ENCODE measurements around the gene PFKM. TPM values are rescaled to one million over a fixed set of nuclear protein-coding genes. Genes with fewer than 3 reads are reported as not detected.

PFKM gene
- total and polyA plus RNA-seq, 12 donors, result 121 to 948 (median 668) TPM

DNA sequence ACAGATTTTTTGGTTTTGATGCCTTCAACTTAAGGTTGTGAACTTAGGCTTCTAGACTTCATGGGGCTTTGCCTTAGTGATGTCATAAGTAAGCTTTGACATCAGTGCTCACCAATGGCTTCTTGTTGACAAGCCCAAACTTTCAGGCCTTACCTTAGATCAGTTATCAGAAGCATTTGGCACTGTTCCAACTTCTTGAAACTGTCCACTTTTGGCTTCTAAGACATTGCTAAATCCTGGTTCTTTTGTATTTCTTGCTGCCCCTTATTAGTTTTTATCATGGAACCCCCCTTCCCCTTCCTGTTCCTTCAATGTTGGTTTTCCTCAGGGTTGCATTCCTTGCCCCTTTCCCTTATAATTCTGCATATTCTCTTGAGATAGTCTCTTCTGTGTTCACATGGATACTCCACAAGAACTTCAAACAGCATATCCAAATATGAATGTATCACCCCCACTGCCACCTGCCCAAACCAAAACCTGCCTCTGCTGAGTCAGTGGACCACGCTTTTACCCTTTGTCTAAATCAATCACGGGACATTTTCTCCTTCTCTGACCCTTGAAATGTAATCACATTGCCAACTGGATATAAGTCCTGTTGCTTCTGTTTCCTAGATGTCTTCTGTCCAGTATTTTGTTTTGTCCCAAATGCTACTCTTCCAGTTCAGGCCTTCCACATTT is 7.9 kb downstream of the PFKM start:
- WGBS, 2 donors, result 60 to 71% methylated on average over 2 of the region's 2 CpGs
- DNase-seq (no peak), ATAC-seq (no peak)
- Histone ChIP-seq H3K36me3 (peaks cover 0 to 97% (median 29%) of the 10 kb centered on the region in 9 donors), H3K27me3 (no peaks in the 10 kb centered on the region), H3K9me3 (no peaks in the 10 kb centered on the region), H3K4me1 (peaks cover 0 to 77% (median 21%) of the 10 kb centered on the region in 9 donors), H3K27ac (peak overlapping the region in 7 of 10 donors; percentile 51 to 86 (median 73)), H3K4me3 (peak overlapping the region in 1 of 10 donors; percentile 22)
- intact Hi-C loops (cut with DNase I), result no loop called here
- TF ChIP-seq, protein P1, sequence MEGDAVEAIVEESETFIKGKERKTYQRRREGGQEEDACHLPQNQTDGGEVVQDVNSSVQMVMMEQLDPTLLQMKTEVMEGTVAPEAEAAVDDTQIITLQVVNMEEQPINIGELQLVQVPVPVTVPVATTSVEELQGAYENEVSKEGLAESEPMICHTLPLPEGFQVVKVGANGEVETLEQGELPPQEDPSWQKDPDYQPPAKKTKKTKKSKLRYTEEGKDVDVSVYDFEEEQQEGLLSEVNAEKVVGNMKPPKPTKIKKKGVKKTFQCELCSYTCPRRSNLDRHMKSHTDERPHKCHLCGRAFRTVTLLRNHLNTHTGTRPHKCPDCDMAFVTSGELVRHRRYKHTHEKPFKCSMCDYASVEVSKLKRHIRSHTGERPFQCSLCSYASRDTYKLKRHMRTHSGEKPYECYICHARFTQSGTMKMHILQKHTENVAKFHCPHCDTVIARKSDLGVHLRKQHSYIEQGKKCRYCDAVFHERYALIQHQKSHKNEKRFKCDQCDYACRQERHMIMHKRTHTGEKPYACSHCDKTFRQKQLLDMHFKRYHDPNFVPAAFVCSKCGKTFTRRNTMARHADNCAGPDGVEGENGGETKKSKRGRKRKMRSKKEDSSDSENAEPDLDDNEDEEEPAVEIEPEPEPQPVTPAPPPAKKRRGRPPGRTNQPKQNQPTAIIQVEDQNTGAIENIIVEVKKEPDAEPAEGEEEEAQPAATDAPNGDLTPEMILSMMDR (IDR thresholded peaks at IDR 0.05), result no peak

DNA sequence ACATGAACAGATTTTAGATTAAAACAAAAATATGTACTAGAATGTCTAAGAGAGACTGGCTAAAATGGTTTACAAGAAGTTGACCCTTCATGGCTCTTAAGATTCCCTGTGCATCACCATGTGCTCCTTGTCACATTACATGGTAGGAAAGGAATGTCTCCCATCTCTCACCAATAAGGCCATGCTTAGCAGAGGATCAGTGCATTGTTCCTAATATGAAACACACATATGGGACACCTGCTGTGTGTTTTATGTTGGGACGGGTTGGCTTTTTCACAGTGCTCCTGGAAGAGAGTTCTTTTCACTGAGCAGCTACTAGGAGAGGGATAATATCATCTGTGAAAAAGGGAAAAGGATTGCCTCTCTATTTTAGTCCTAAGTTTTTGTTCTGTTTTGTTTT is 9.6 kb downstream of the PFKM start:
- peaks cover 0 to 99% (median 40%) of the 10 kb centered on the region in 9 donors for H3K36me3 ChIP-seq
- H3K4me3 ChIP-seq, result no peak overlapping the region
- intact Hi-C loops (cut with DNase I), result no loop called here
- 90 to 96% methylated on average over 1 of the region's 1 CpG for WGBS, 2 donors
- H3K27ac ChIP-seq, result peak overlapping the region in 1 of 10 donors; percentile 84
- TF ChIP-seq, protein P1 (IDR thresholded peaks at IDR 0.05), result no peak
- no peaks in the 10 kb centered on the region for H3K9me3 ChIP-seq
- ATAC-seq (no peak), DNase-seq (no peak)
- peaks cover 0 to 83% (median 21%) of the 10 kb centered on the region in 9 donors for H3K4me1 ChIP-seq
- H3K27me3 ChIP-seq, result no peaks in the 10 kb centered on the region

DNA sequence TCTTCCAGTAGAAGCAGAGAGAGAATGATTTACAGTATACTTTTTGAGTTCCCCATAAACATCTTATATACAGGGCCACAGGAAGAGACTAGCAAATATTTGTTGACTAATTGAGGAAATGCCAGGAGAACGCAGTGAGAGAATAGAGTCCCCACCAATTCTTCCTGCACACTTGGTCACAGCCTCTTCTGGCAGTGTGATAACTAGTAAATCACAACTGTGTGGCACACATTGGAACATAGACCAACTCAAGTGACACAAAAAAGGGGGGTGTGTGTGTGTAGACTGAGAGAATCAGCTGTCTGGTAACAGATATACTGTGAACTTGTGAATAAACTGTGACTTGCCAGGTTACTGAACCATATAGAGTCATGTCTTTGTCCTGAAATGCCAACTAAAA is 10.2 kb downstream of the PFKM start:
- intact Hi-C loops (cut with DNase I), result no loop called here
- no peak for DNase-seq
- Histone ChIP-seq H3K4me3 (no peak overlapping the region), H3K27me3 (no peaks in the 10 kb centered on the region), H3K9me3 (no peaks in the 10 kb centered on the region), H3K4me1 (peaks cover 0 to 78% (median 21%) of the 10 kb centered on the region in 9 donors), H3K27ac (peak overlapping the region in 1 of 10 donors; percentile 24), H3K36me3 (peaks cover 0 to 100% (median 42%) of the 10 kb centered on the region in 9 donors)
- WGBS, 2 donors, result 51 to 55% methylated on average over 1 of the region's 1 CpG
- no peak for ATAC-seq
- TF ChIP-seq, protein P1 (IDR thresholded peaks at IDR 0.05), result no peak

DNA sequence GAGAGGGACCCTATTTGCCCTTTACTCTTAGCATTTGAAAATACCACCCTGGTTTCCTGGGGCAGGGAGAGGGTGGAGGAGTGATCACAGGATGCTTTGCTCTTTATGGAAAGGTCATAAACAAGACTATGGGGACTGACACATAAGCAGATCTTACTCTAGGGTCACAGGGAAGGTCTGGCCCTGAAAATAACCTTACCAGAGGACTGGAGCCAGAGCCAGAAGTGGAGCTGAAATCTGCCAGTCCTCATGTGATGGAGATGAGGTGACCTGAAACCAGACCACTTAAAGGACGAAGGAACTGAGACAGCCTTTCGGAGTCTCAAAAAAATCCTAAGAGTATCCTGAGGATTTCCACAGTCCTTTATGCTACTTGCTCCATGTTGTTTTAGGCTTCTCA is 12.4 kb downstream of the PFKM start:
- TF ChIP-seq, protein P1 (IDR thresholded peaks at IDR 0.05), result no peak
- Histone ChIP-seq H3K4me3 (no peak overlapping the region), H3K9me3 (no peaks in the 10 kb centered on the region), H3K36me3 (peaks cover 0 to 100% (median 58%) of the 10 kb centered on the region in 9 donors), H3K27ac (peak overlapping the region in 8 of 10 donors; percentile 3 to 64 (median 28)), H3K27me3 (no peaks in the 10 kb centered on the region), H3K4me1 (peaks cover 0 to 61% (median 21%) of the 10 kb centered on the region in 9 donors)
- intact Hi-C loops (cut with DNase I), result no loop called here
- ATAC-seq, result peak in 5 of 8 donors; percentile 35 to 72 (median 50)
- no peak for DNase-seq
- WGBS, 2 donors, result 39 to 63% methylated on average over 2 of the region's 2 CpGs
